H1 (cell line): Measurements from ENCODE around the gene UGT1A10. TPM values are rescaled to one million over a fixed set of nuclear protein-coding genes. Genes with fewer than 3 reads are reported as not detected.
"Not testable (repeated sequence)": the region's sequence is repeated elsewhere in the genome, so short reads cannot be mapped to it uniquely, and the experiment has no call there.

Source experiments
- CTCF ChIA-PET: fragments of 300-600 bp; sonication (Branson Sonifier 250); formaldehyde crosslinking; loops from one replicate; lab custom pipeline; 2021; ENCODE audit not compliant: partially characterized antibody; lab: Charles Lee
- POLR2A ChIA-PET: fragments of 300-600 bp; sonication (Branson Sonifier 250); formaldehyde crosslinking; loops from one replicate; lab custom pipeline; 2021; ENCODE audit warnings: inconsistent platforms; ENCODE audit not compliant: partially characterized antibody; lab: Charles Lee
- DNase-seq, 2 experiments: peaks; one replicate each; pipeline versions ENCODE4 v3.0.0 to v3.0.0-alpha.2; 2010 to 2022; ENCODE audit warnings: low spot score in 2 of 2, low read depth in 1 of 2, mixed read lengths in 1 of 2
- FAIRE-seq: peaks from 2 replicates; lab custom pipeline; 2011; peaks lifted over from hg19 to GRCh38; lab: Jason Lieb, UNC
- H2AFZ ChIP-seq: 2 replicates; pipeline ENCODE4 v1.8.1; 2012; ENCODE audit warnings: low read length, inconsistent platforms
- H2AK5ac ChIP-seq: 2 replicates; pipeline ENCODE4 v1.6.1; 2013; ENCODE audit warnings: low read depth, low read length
- H2BK120ac ChIP-seq: replicated peaks from 2 replicates; pipeline ENCODE3; 2013; ENCODE audit warnings: low read depth, low read length, inconsistent platforms
- H2BK12ac ChIP-seq: 2 replicates; pipeline ENCODE4 v1.6.1; 2013; ENCODE audit warnings: low read depth, low read length
- H2BK15ac ChIP-seq: 2 replicates; pipeline ENCODE4 v1.6.1; 2013; ENCODE audit warnings: low read length
- H2BK20ac ChIP-seq: 2 replicates; pipeline ENCODE4 v1.6.1; 2013; ENCODE audit warnings: low read length
- H2BK5ac ChIP-seq: 2 replicates; pipeline ENCODE4 v1.6.1; 2013; ENCODE audit warnings: low read depth, low read length
- H3K14ac ChIP-seq: 2 replicates; pipeline ENCODE4 v1.6.1; 2013; ENCODE audit warnings: inconsistent platforms; ENCODE audit not compliant: insufficient read length
- H3K18ac ChIP-seq: 2 replicates; pipeline ENCODE4 v1.6.1; 2013; ENCODE audit warnings: low read length; ENCODE audit errors: extremely low read depth
- H3K23ac ChIP-seq: 2 replicates; pipeline ENCODE4 v1.6.1; 2013; ENCODE audit warnings: inconsistent platforms; ENCODE audit not compliant: insufficient read length
- H3K23me2 ChIP-seq: 2 replicates; pipeline ENCODE4 v1.6.1; 2013; ENCODE audit warnings: low read depth, low read length
- H3K27ac ChIP-seq: 2 replicates; pipeline ENCODE4 v1.6.1; 2011; ENCODE audit warnings: low read depth, low read length, inconsistent platforms
- H3K27me3 ChIP-seq, 4 experiments: replicated peaks in 1 of 4; 1 replicate in 1 of 4; 2 replicates in 3 of 4; pipeline versions ENCODE4 v1.6.1 to v1.8.1; 2011 to 2013; ENCODE audit warnings: low read length in 3 of 4, mild to moderate bottlenecking in 3 of 4, inconsistent platforms in 2 of 4, mixed read lengths in 2 of 4, moderate library complexity in 1 of 4; ENCODE audit not compliant: control insufficient read depth in 3 of 4, insufficient read depth in 3 of 4; ENCODE audit errors: extremely low read depth in 1 of 4
- H3K36me3 ChIP-seq, 4 experiments: 2 replicates each; pipeline versions ENCODE4 v1.6.1 to v1.8.1; 2011 to 2013; ENCODE audit warnings: mild to moderate bottlenecking in 4 of 4, low read length in 3 of 4, moderate library complexity in 2 of 4, control low read depth in 1 of 4, inconsistent platforms in 1 of 4; ENCODE audit not compliant: insufficient read depth in 4 of 4, control insufficient read depth in 2 of 4
- H3K4ac ChIP-seq: replicated peaks from 2 replicates; pipeline ENCODE3; 2013; ENCODE audit warnings: low read length, low read depth, mixed read lengths, inconsistent platforms; ENCODE audit not compliant: insufficient read length
- H3K4me1 ChIP-seq, 4 experiments: replicated peaks in 1 of 4; 1 replicate in 1 of 4; 2 replicates in 3 of 4; pipeline versions ENCODE4 v1.6.1 to v1.8.1; 2011 to 2013; ENCODE audit warnings: low read length in 3 of 4, inconsistent platforms in 2 of 4, mixed read lengths in 1 of 4; ENCODE audit not compliant: insufficient read depth in 4 of 4, control insufficient read depth in 3 of 4
- H3K4me2 ChIP-seq, 2 experiments: 2 replicates each; pipeline versions ENCODE4 v1.6.1 to v1.8.1; 2011 to 2013; ENCODE audit warnings: low read depth in 2 of 2, low read length in 2 of 2, control low read depth in 1 of 2, inconsistent platforms in 1 of 2, mild to moderate bottlenecking in 1 of 2; ENCODE audit not compliant: insufficient read depth in 1 of 2
- H3K4me3 ChIP-seq, 4 experiments: fragments of 200-600, 300-600 bp in 1 of 4; sonication (generic), shearing (Covaris generic), sonication (Bioruptor Twin) in 1 of 4; 2 replicates each; pipeline versions ENCODE4 v1.5.1 to v1.8.1; 2011 to 2016; ENCODE audit warnings: low read length in 4 of 4, low read depth in 3 of 4, control low read depth in 2 of 4, inconsistent platforms in 2 of 4, mild to moderate bottlenecking in 2 of 4, mixed read lengths in 1 of 4, moderate library complexity in 1 of 4; ENCODE audit not compliant: insufficient read depth in 2 of 4; ENCODE audit errors: extremely low read depth in 1 of 4
- H3K56ac ChIP-seq: replicated peaks from 2 replicates; pipeline ENCODE3; 2013; ENCODE audit warnings: low read depth, mild to moderate bottlenecking, mixed read lengths, low read length, inconsistent platforms; ENCODE audit not compliant: insufficient read length
- H3K79me1 ChIP-seq: 2 replicates; pipeline ENCODE4 v1.6.1; 2013; ENCODE audit warnings: low read depth, low read length, control low read depth
- H3K79me2 ChIP-seq, 2 experiments: 2 replicates each; pipeline versions ENCODE4 v1.6.1 to v1.8.1; 2012 to 2013; ENCODE audit warnings: low read length in 2 of 2, mild to moderate bottlenecking in 2 of 2, inconsistent platforms in 1 of 2; ENCODE audit not compliant: insufficient read depth in 2 of 2, control insufficient read depth in 1 of 2
- H3K9ac ChIP-seq, 4 experiments: replicated peaks in 1 of 4; 1 replicate in 1 of 4; 2 replicates in 3 of 4; pipeline versions ENCODE4 v1.6.1 to v1.8.1; 2011 to 2013; ENCODE audit warnings: low read depth in 3 of 4, low read length in 3 of 4, control low read depth in 2 of 4, mild to moderate bottlenecking in 2 of 4, moderate library complexity in 2 of 4, inconsistent platforms in 1 of 4; ENCODE audit errors: extremely low read depth in 1 of 4
- H3K9me3 ChIP-seq, 2 experiments: 2 replicates each; pipeline versions ENCODE4 v1.6.1 to v1.8.1; 2012 to 2013; ENCODE audit warnings: mild to moderate bottlenecking in 2 of 2, moderate library complexity in 2 of 2, control low read depth in 1 of 2, inconsistent platforms in 1 of 2, low read depth in 1 of 2, low read length in 1 of 2, mixed read lengths in 1 of 2; ENCODE audit not compliant: insufficient read depth in 2 of 2
- H4K20me1 ChIP-seq, 2 experiments: replicated peaks in 1 of 2; 2 replicates each; pipeline versions ENCODE3 to v1.8.1; 2011 to 2013; ENCODE audit warnings: inconsistent platforms in 2 of 2, low read length in 2 of 2, mild to moderate bottlenecking in 1 of 2; ENCODE audit not compliant: insufficient read depth in 2 of 2, control insufficient read depth in 1 of 2
- H4K5ac ChIP-seq: 2 replicates; pipeline ENCODE4 v1.6.1; 2013; ENCODE audit warnings: low read length, low read depth, mixed read lengths, inconsistent platforms; ENCODE audit not compliant: insufficient read length
- H4K8ac ChIP-seq: 2 replicates; pipeline ENCODE4 v1.8.0; 2013; ENCODE audit warnings: mild to moderate bottlenecking, moderate library complexity, low read length, inconsistent platforms; ENCODE audit not compliant: insufficient read depth; ENCODE audit errors: extremely low read depth
- H4K91ac ChIP-seq: replicated peaks from 2 replicates; pipeline ENCODE3; 2013; ENCODE audit warnings: low read length, mixed read lengths, inconsistent platforms; ENCODE audit not compliant: insufficient read length
- BRCA1 ChIP-seq: IDR thresholded peaks from 2 replicates; pipeline ENCODE4 v1.6.1; 2012; ENCODE audit warnings: low read depth, low read length, improper control_type of control experiment
- TAF7 ChIP-seq: optimal IDR thresholded peaks from 2 replicates; pipeline ENCODE3; 2011; ENCODE audit warnings: low read depth, mild to moderate bottlenecking, inconsistent platforms, low read length, moderate library complexity, borderline replicate concordance
- WGBS, 2 experiments: shearing (Covaris generic) in 1 of 2; methylation state at CpG; one replicate each; pipeline versions ENCODE4 v1.1.6 to v1.1.7; 2013 to 2015; ENCODE audit warnings: low lambda C conversion rate in 2 of 2, mixed read lengths in 2 of 2, inconsistent platforms in 1 of 2, low coverage in 1 of 2, missing lambda C conversion rate in 1 of 2; ENCODE audit not compliant: insufficient replicate concordance in 2 of 2, insufficient coverage in 1 of 2, insufficient read length in 1 of 2; ENCODE audit errors: extremely low coverage in 1 of 2, missing lambda C conversion rate in 1 of 2; 5-methylcytosine and 5-hydroxymethylcytosine counted together
- polyA plus RNA-seq, 7 experiments: library from polyadenylated mRNA; depleted of rRNA in 3 of 7; stranded (reverse) in 5 of 7; unstranded in 2 of 7; fragments of >200 nt in 5 of 7; fragments of 200-250 nt in 2 of 7; gene quantifications; 1 replicate in 5 of 7; 2 replicates in 1 of 7; 4 replicates in 1 of 7; pipeline versions ENCODE4 v1.2.1 to v1.2.3, GENCODE V29; 2011 to 2013; ENCODE audit warnings: missing spikeins in 2 of 7, mixed read lengths in 2 of 7
- total RNA-seq: library from RNA; stranded (reverse); fragmentation: NEBNext Ultra II Directional; extraction: Animal tissue kit (Norgen Biotek cat#: 25700); gene quantifications from 2 replicates; pipeline ENCODE4 v1.2.1, GENCODE V29; 2021
- TF ChIP-seq, protein P1 (sequence below): IDR thresholded peaks from 2 replicates; pipeline ENCODE4 v1.6.1; 2012; ENCODE audit warnings: low read length, inconsistent platforms

The UGT1A10 gene
- total and polyA plus RNA-seq, 2 of the 8 experiments (the other 6 are each of a cell fraction or from before 2014, with no cell fraction given), result not detected

DNA sequence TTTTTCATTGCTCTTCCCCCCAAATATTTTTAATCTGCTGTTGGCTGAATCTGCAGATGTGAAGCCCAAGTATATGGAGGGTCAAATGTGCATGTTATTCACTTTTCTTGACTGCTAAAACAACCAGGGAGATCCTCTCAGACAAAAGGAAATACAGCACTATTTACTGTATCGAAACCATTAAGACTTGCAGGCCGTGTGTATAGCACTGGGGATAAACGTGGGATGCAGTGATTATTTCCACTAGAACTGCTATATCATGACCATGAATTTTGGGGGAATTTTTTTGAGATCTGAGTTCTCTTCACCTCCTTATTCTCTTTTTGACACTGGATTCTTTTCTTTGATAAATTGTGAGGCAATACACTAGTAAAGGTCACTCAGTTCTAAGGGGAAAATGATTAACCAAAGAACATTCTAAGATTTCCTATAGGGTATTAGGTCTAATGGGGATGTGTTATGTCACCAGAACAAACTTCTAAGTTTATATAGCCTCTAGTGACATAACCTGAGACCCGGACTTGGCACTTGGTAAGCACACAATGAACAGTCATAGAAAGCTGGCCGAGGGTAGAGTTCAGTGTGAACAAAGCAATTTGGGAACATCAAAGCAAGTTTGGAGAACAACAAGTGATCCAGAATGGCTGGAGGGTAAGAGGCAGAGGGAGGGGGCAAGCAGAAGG is 109.0 kb downstream of the UGT1A10 start (continued):
- TF ChIP-seq, protein P1, sequence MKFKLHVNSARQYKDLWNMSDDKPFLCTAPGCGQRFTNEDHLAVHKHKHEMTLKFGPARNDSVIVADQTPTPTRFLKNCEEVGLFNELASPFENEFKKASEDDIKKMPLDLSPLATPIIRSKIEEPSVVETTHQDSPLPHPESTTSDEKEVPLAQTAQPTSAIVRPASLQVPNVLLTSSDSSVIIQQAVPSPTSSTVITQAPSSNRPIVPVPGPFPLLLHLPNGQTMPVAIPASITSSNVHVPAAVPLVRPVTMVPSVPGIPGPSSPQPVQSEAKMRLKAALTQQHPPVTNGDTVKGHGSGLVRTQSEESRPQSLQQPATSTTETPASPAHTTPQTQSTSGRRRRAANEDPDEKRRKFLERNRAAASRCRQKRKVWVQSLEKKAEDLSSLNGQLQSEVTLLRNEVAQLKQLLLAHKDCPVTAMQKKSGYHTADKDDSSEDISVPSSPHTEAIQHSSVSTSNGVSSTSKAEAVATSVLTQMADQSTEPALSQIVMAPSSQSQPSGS, result no peak
- TF ChIP-seq TAF7 (no peak), BRCA1 (no peak)

DNA sequence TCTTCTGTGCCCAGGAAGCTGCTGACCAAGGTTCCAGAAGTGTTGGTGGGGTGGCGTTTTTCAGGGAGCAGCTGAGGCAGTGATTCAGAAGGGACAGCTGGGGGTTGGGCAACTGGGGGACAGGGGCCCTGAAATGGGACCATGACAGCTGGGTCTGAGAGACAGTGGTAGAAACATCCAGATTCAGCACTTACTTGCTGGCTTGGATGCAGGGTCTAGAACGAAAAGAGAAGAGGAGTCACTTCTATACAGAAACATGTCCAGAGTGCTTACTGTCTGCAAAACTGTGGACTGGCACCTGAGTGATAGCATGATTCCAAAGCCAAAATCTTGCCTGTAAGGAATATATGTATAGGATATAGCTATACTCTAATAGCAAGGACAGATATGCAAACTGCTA is 109.6 kb downstream of the UGT1A10 start:
- peaks cover 9 to 27% of the 10 kb centered on the region in 2 experiments; a peak in 3 of 4 replicates for H3K9me3 ChIP-seq
- H4K8ac ChIP-seq, H2BK5ac ChIP-seq, H3K23ac ChIP-seq, H2AK5ac ChIP-seq, H2BK20ac ChIP-seq, H3K9ac ChIP-seq, H4K20me1 ChIP-seq, FAIRE-seq, H3K4me2 ChIP-seq, POLR2A ChIA-PET, H4K5ac ChIP-seq, H3K56ac ChIP-seq, H3K23me2 ChIP-seq, H3K4me3 ChIP-seq, H3K4me1 ChIP-seq, H3K79me2 ChIP-seq, H4K91ac ChIP-seq, H2BK12ac ChIP-seq, H3K18ac ChIP-seq, H2BK120ac ChIP-seq, H3K27me3 ChIP-seq, CTCF ChIA-PET, H2AFZ ChIP-seq, H3K14ac ChIP-seq, H2BK15ac ChIP-seq, DNase-seq, H3K36me3 ChIP-seq, H3K27ac ChIP-seq, H3K79me1 ChIP-seq, H3K4ac ChIP-seq: not testable (repeated sequence)
- 76% methylated on average over 2 of the region's 2 CpGs; no CpG with 5 or more reads in 1 of the 2 experiments for WGBS, 2 experiments
